Liver (tissue), 9 donors: ENCODE measurements around the gene MAN2B2. TPM values are rescaled to one million over a fixed set of nuclear protein-coding genes. Genes with fewer than 3 reads are reported as not detected.

Experiments
- DNase-seq: peaks from one replicate; pipeline ENCODE4 v3.0.0-alpha.2; 2017; ENCODE audit warnings: low spot score
- H3K27ac ChIP-seq, 2 donors: one replicate each; pipeline ENCODE4 v1.7.0; 2013; ENCODE audit warnings: inconsistent platforms in 2 of 2, low read length in 2 of 2, control low read depth in 1 of 2, low read depth in 1 of 2, mild to moderate bottlenecking in 1 of 2
- H3K27me3 ChIP-seq, 4 donors: one replicate each; pipeline versions ENCODE4 v1.6.1 to v1.7.0; 2013; ENCODE audit warnings: low read length in 3 of 4, inconsistent platforms in 1 of 4, mild to moderate bottlenecking in 1 of 4, moderate library complexity in 1 of 4; ENCODE audit not compliant: control insufficient read depth in 4 of 4, insufficient read depth in 4 of 4
- H3K36me3 ChIP-seq, 4 donors: one replicate each; pipeline versions ENCODE4 v1.6.1 to v1.7.0; 2013; ENCODE audit warnings: low read length in 3 of 4, mild to moderate bottlenecking in 3 of 4, low read depth in 1 of 4, moderate library complexity in 1 of 4; ENCODE audit not compliant: control insufficient read depth in 4 of 4, insufficient read depth in 3 of 4
- H3K4me1 ChIP-seq, 4 donors: one replicate each; pipeline versions ENCODE4 v1.6.1 to v1.7.0; 2013; ENCODE audit warnings: low read length in 3 of 4, mild to moderate bottlenecking in 3 of 4, moderate library complexity in 1 of 4; ENCODE audit not compliant: control insufficient read depth in 4 of 4, insufficient read depth in 4 of 4
- H3K4me3 ChIP-seq, 3 donors: one replicate each; pipeline versions ENCODE4 v1.6.1 to v1.7.0; 2013; ENCODE audit warnings: low read length in 3 of 3, control low read depth in 1 of 3, low read depth in 1 of 3, mild to moderate bottlenecking in 1 of 3
- H3K9ac ChIP-seq, 2 donors: one replicate each; pipeline ENCODE4 v1.7.0; 2013; ENCODE audit warnings: low read length in 2 of 2, mild to moderate bottlenecking in 2 of 2, moderate library complexity in 2 of 2, control low read depth in 1 of 2, low read depth in 1 of 2
- H3K9me3 ChIP-seq, 4 donors: one replicate each; pipeline versions ENCODE4 v1.6.1 to v1.7.0; 2013; ENCODE audit warnings: low read length in 3 of 4; ENCODE audit not compliant: control insufficient read depth in 4 of 4
- ATF3 ChIP-seq: IDR thresholded peaks from 2 replicates; pipeline ENCODE4 v1.6.1; 2016; ENCODE audit warnings: antibody characterized with exemption
- EGR1 ChIP-seq, 2 donors: IDR thresholded peaks; 2 replicates each; pipeline ENCODE4 v1.6.1; 2016 to 2018; ENCODE audit warnings: antibody characterized with exemption in 2 of 2, low read depth in 2 of 2
- FOXA1 ChIP-seq: IDR thresholded peaks from 2 replicates; pipeline ENCODE4 v1.6.1; 2016; ENCODE audit warnings: antibody characterized with exemption
- FOXA2 ChIP-seq: IDR thresholded peaks from 2 replicates; pipeline ENCODE4 v1.6.1; 2016; ENCODE audit warnings: antibody characterized with exemption
- GABPA ChIP-seq, 2 donors: IDR thresholded peaks in 1 of 2; conservative IDR thresholded peaks in 1 of 2; 2 replicates each; pipeline ENCODE4 v1.6.1; 2016; ENCODE audit warnings: antibody characterized with exemption in 2 of 2, mild to moderate bottlenecking in 1 of 2, moderate library complexity in 1 of 2
- HNF4A ChIP-seq, 2 donors: conservative IDR thresholded peaks; 2 replicates each; pipeline ENCODE4 v1.6.1; 2016; ENCODE audit warnings: antibody characterized with exemption in 2 of 2, mild to moderate bottlenecking in 2 of 2
- HNF4G ChIP-seq: IDR thresholded peaks from 2 replicates; pipeline ENCODE4 v1.6.1; 2016; ENCODE audit warnings: antibody characterized with exemption
- JUND ChIP-seq, 2 donors: IDR thresholded peaks; 2 replicates each; pipeline ENCODE4 v1.6.1; 2016; ENCODE audit warnings: antibody characterized with exemption in 2 of 2
- MAX ChIP-seq: IDR thresholded peaks from 2 replicates; pipeline ENCODE4 v1.6.1; 2016; ENCODE audit warnings: antibody characterized with exemption
- NR2F2 ChIP-seq: IDR thresholded peaks from 2 replicates; pipeline ENCODE4 v1.6.1; 2016; ENCODE audit warnings: antibody characterized with exemption
- RAD21 ChIP-seq, 2 donors: IDR thresholded peaks; 2 replicates each; pipeline ENCODE4 v1.6.1; 2016; ENCODE audit warnings: antibody characterized with exemption in 2 of 2, mild to moderate bottlenecking in 2 of 2
- REST ChIP-seq: IDR thresholded peaks from 2 replicates; pipeline ENCODE4 v1.6.1; 2016; ENCODE audit warnings: antibody characterized with exemption, mild to moderate bottlenecking
- RXRA ChIP-seq, 2 donors: IDR thresholded peaks; 2 replicates each; pipeline ENCODE4 v1.6.1; 2017 to 2018; ENCODE audit warnings: antibody characterized with exemption in 2 of 2, mild to moderate bottlenecking in 1 of 2
- SP1 ChIP-seq: IDR thresholded peaks from 2 replicates; pipeline ENCODE4 v1.6.1; 2018; ENCODE audit warnings: antibody characterized with exemption, mild to moderate bottlenecking
- TAF1 ChIP-seq: conservative IDR thresholded peaks from 2 replicates; pipeline ENCODE4 v1.6.1; 2016; ENCODE audit warnings: antibody characterized with exemption, mild to moderate bottlenecking
- YY1 ChIP-seq: IDR thresholded peaks from 2 replicates; pipeline ENCODE4 v1.6.1; 2016; ENCODE audit warnings: antibody characterized with exemption, mild to moderate bottlenecking
- ZBTB33 ChIP-seq: IDR thresholded peaks from 2 replicates; pipeline ENCODE4 v1.6.1; 2016; ENCODE audit warnings: antibody characterized with exemption
- WGBS: extraction: QIAGEN DNeasy Blood & Tissue Kit; methylation state at CpG from one replicate; pipeline ENCODE4 v1.1.7; 2013; 5-methylcytosine and 5-hydroxymethylcytosine counted together
- polyA plus RNA-seq, 2 donors: library from polyadenylated mRNA; stranded (reverse) in 1 of 2; unstranded in 1 of 2; fragments of 200-250 nt in 1 of 2; fragments of >200 nt in 1 of 2; fragmentation: Nextera tagmentation in 1 of 2; extraction: Ambion mirVana in 1 of 2; gene quantifications; one replicate each; pipeline versions ENCODE4 v1.2.1 to v1.2.3, GENCODE V29; 2013 to 2015
- total RNA-seq, 2 donors: library from RNA; depleted of rRNA; stranded (reverse); fragments of >200 nt; gene quantifications; one replicate each; pipeline ENCODE4 v1.2.3, GENCODE V29; 2014
- TF ChIP-seq, protein P1 (sequence below): fragments of 150-350 bp; IDR thresholded peaks from 2 replicates; pipeline ENCODE4 v1.5.1; 2017; ENCODE audit warnings: improper control_type of control experiment, low read depth, low read length; ENCODE audit not compliant: missing input control
- donor health status: healthy.
- donor health status: healthy.
- donor health status: healthy.
- donor health status: healthy.
- donor health status: healthy.

The MAN2B2 gene
- total and polyA plus RNA-seq, 4 donors: 14.7 to 29.7 (median 22.5) TPM

DNA sequence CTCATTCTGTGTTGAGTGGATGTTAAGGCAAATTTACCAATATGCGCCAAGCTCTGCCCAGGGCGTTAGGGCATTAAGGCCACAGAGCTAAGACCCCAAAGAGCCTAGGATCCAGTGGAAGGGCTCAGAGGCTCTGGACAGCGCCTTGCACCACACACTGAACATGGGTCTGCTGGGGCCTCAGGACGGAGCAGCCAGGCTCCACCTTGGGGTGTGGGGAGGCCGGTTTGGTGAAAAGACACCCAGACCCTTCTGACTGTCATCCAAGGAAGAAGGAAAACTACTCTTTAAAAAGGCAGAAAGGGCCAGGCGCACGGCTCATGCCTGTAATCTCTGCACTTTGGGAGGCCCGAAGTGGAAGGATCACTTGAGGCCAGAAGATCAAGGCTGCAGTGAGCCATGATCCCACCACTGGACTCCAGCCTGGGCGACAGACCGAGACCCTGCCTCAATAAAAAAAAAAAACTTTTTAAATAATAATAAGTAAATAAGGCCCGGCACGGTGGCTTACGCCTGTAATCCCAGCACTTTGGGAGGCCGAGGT lies 64.2 kb downstream of the MAN2B2 start:
- TF ChIP-seq HNF4G (no peak), ATF3 (no peak), FOXA2 (no peak), TAF1 (no peak), REST (no peak), RAD21 (IDR thresholded peaks at IDR 0.05) (no peak), MAX (no peak), JUND (IDR thresholded peaks at IDR 0.05) (no peak), YY1 (no peak), GABPA (IDR thresholded peaks at IDR 0.05 in 1 of 2, conservative IDR thresholded peaks at IDR 0.05 in 1 of 2) (no peak), FOXA1 (no peak), EGR1 (IDR thresholded peaks at IDR 0.05; ENCODE audit: low read depth in 2 of 2) (no peak), SP1 (no peak)
- TF ChIP-seq, protein P1, sequence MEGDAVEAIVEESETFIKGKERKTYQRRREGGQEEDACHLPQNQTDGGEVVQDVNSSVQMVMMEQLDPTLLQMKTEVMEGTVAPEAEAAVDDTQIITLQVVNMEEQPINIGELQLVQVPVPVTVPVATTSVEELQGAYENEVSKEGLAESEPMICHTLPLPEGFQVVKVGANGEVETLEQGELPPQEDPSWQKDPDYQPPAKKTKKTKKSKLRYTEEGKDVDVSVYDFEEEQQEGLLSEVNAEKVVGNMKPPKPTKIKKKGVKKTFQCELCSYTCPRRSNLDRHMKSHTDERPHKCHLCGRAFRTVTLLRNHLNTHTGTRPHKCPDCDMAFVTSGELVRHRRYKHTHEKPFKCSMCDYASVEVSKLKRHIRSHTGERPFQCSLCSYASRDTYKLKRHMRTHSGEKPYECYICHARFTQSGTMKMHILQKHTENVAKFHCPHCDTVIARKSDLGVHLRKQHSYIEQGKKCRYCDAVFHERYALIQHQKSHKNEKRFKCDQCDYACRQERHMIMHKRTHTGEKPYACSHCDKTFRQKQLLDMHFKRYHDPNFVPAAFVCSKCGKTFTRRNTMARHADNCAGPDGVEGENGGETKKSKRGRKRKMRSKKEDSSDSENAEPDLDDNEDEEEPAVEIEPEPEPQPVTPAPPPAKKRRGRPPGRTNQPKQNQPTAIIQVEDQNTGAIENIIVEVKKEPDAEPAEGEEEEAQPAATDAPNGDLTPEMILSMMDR: no peak
- no peak for DNase-seq
- Histone ChIP-seq H3K9me3 (no peaks in the 10 kb centered on the region), H3K27me3 (no peaks in the 10 kb centered on the region), H3K4me3 (no peak overlapping the region), H3K4me1 (peaks cover 5 to 19% (median 16%) of the 10 kb centered on the region in 4 donors), H3K27ac (no peak overlapping the region), H3K9ac (no peak overlapping the region), H3K36me3 (peaks cover 2 to 13% (median 7%) of the 10 kb centered on the region in 4 donors)
- WGBS: 95% methylated on average over 14 of the region's 14 CpGs

DNA sequence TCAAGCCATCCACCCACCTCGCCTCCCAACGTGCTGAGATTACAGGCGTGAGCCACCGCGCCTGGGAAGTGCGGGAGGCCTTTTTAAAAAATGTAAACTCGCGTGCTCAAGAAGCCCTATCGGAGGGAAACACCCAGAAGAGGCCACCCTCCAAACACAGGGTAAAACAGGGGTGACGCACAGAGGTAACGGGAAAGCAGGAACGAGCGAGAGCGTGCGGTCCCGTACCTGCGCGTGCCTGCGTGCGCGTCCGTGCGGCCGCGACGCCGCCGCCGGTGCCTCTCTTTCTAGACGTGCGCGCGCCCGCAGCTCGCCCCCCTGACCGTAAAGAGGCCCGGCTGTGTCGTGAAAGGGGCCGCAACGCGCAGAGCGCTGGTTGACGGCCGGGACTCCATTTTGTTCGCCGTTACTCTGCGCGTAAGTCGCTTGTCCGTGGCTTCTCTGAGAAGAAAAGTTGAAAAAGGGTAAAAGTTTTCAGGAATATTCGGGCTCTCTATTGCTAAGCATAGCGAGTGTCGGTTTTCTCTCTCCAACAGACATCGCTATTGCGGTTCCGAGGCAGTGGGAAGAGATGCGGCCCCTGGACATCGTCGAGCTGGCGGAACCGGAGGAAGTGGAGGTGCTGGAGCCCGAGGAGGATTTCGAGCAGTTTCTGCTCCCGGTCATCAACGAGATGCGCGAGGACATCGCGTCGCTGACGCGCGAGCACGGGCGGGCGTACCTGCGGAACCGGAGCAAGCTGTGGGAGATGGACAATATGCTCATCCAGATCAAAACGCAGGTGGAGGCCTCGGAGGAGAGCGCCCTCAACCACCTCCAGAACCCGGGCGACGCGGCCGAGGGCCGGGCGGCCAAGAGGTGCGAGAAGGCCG lies 65.5 kb downstream of the MAN2B2 start, which contains the start of gene MRFAP1:
Gene MRFAP1, plus strand, starts transcription at position 394 of the 872 bp plus-strand sequence. Its CDS starts 178 bp downstream, at position 572.
- H3K27me3 ChIP-seq: no peaks in the 10 kb centered on the region
- DNase-seq: peak; percentile 93
- no peaks in the 10 kb centered on the region for H3K9me3 ChIP-seq
- H3K4me1 ChIP-seq: peaks cover 5 to 19% (median 16%) of the 10 kb centered on the region in 4 donors
- under 1% methylated on average over 90 of the region's 90 CpGs for WGBS
- peak within 1 kb of the TSS; percentile 91 to 99 for H3K27ac ChIP-seq
- peak within 1 kb of the TSS; percentile 88 to 94 for H3K9ac ChIP-seq
- H3K4me3 ChIP-seq: peak within 1 kb of the TSS; percentile 83 to 99 (median 94)
- peaks cover 2 to 13% (median 7%) of the 10 kb centered on the region in 4 donors for H3K36me3 ChIP-seq
- TF ChIP-seq ZBTB33: peak; percentile 57
- peak; percentile 35 for TF ChIP-seq SP1
- no peak for TF ChIP-seq HNF4A (conservative IDR thresholded peaks at IDR 0.05)
- TF ChIP-seq FOXA2: no peak
- no peak for TF ChIP-seq RXRA (IDR thresholded peaks at IDR 0.05)
- TF ChIP-seq YY1: peak; percentile 99
- peak; percentile 91 for TF ChIP-seq TAF1
- TF ChIP-seq EGR1 (IDR thresholded peaks at IDR 0.05; ENCODE audit: low read depth in 2 of 2): no peak
- no peak for TF ChIP-seq HNF4G
- TF ChIP-seq GABPA (IDR thresholded peaks at IDR 0.05 in 1 of 2, conservative IDR thresholded peaks at IDR 0.05 in 1 of 2): peak in 1 of 2 donors; percentile 40
- no peak for TF ChIP-seq JUND (IDR thresholded peaks at IDR 0.05)
- peak; percentile 86 for TF ChIP-seq MAX
- peak; percentile 21 for TF ChIP-seq ATF3
- no peak for TF ChIP-seq RAD21 (IDR thresholded peaks at IDR 0.05)
- TF ChIP-seq FOXA1: no peak
- no peak for TF ChIP-seq NR2F2
